Peyer's patch (tissue), 4 donors: ENCODE measurements around the gene ECHS1. TPM values are rescaled to one million over a fixed set of nuclear protein-coding genes. Genes with fewer than 3 reads are reported as not detected.

Experiments used
- DNase-seq, 3 donors: peaks; one replicate each; pipeline ENCODE4 v3.0.0-alpha.2; 2017 to 2019
- H3K27ac ChIP-seq, 4 donors: fragments of 200-600 bp; sonication (generic); one replicate each; pipeline ENCODE4 v1.5.1; 2016 to 2019
- H3K27me3 ChIP-seq, 2 donors: fragments of 200-600 bp; sonication (generic); one replicate each; pipeline ENCODE4 v1.5.1; 2019
- H3K36me3 ChIP-seq, 3 donors: fragments of 200-600 bp; sonication (generic); one replicate each; pipeline ENCODE4 v1.5.1; 2016 to 2019
- H3K4me1 ChIP-seq, 4 donors: fragments of 200-600 bp; sonication (generic); one replicate each; pipeline ENCODE4 v1.5.1; 2016 to 2019
- H3K4me3 ChIP-seq, 4 donors: fragments of 200-600 bp; sonication (generic); 1 replicate in 3 of 4; 2 replicates in 1 of 4; pipeline ENCODE4 v1.5.1; 2016 to 2019; ENCODE audit warnings: mild to moderate bottlenecking in 1 of 4
- H3K9me3 ChIP-seq, 4 donors: fragments of 200-600 bp; sonication (generic); one replicate each; pipeline ENCODE4 v1.5.1; 2016 to 2019; ENCODE audit warnings: mild to moderate bottlenecking in 1 of 4
- POLR2A ChIP-seq, 2 donors: fragments of 450-650 bp; IDR thresholded peaks; one replicate each; pipeline ENCODE4 v1.5.1; 2017; ENCODE audit warnings: antibody characterized with exemption in 2 of 2, mild to moderate bottlenecking in 2 of 2, moderate library complexity in 2 of 2
- total RNA-seq, 4 donors: library from RNA; depleted of rRNA; stranded (reverse); fragments of >200 nt; gene quantifications; one replicate each; pipeline ENCODE4 v1.1.0, GENCODE V29; 2016
- TF ChIP-seq, protein P1 (sequence below), 6 experiments: fragments of 450-650 bp in 4 of 6; fragments of 200-600 bp in 2 of 6; sonication (generic) in 1 of 6; IDR thresholded peaks; one replicate each; pipeline ENCODE4 v1.5.1; 2017 to 2019; ENCODE audit warnings: antibody characterized with exemption in 6 of 6, mild to moderate bottlenecking in 3 of 6, moderate library complexity in 1 of 6

Gene ECHS1
- total RNA-seq, 4 donors from 2014 or later: 87.5 to 211 (median 172) TPM

DNA sequence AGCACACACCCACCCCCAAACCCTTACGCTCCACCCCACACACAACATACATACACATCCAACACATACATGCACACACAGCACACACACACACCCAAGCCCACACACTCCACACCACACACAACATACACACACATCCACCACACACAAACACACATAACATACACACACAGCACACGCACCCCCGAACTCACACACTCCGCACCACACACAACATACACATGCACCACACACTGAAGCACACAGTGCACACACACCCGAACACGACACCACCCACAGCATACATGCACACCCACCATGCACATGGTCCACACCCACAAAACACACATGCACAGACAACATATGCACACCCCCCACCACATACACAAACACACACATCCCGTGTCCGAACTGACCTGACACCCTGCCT lies 24.0 kb downstream of the ECHS1 start:
- H3K4me1 ChIP-seq: peaks cover 0 to 16% (median 0%) of the 10 kb centered on the region in 4 donors
- peak overlapping the region in 2 of 4 donors; percentile 14 to 57 for H3K4me3 ChIP-seq
- no peaks in the 10 kb centered on the region for H3K27me3 ChIP-seq
- peaks cover 0 to 17% (median 0%) of the 10 kb centered on the region in 3 donors for H3K36me3 ChIP-seq
- TF ChIP-seq POLR2A (IDR thresholded peaks at IDR 0.05): no peak
- TF ChIP-seq, protein P1, sequence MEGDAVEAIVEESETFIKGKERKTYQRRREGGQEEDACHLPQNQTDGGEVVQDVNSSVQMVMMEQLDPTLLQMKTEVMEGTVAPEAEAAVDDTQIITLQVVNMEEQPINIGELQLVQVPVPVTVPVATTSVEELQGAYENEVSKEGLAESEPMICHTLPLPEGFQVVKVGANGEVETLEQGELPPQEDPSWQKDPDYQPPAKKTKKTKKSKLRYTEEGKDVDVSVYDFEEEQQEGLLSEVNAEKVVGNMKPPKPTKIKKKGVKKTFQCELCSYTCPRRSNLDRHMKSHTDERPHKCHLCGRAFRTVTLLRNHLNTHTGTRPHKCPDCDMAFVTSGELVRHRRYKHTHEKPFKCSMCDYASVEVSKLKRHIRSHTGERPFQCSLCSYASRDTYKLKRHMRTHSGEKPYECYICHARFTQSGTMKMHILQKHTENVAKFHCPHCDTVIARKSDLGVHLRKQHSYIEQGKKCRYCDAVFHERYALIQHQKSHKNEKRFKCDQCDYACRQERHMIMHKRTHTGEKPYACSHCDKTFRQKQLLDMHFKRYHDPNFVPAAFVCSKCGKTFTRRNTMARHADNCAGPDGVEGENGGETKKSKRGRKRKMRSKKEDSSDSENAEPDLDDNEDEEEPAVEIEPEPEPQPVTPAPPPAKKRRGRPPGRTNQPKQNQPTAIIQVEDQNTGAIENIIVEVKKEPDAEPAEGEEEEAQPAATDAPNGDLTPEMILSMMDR (IDR thresholded peaks at IDR 0.05): no peak
- H3K27ac ChIP-seq: peak overlapping the region in 1 of 4 donors; percentile 28
- no peak for DNase-seq
- H3K9me3 ChIP-seq: no peaks in the 10 kb centered on the region

- H3K27me3 ChIP-seq: no peaks in the 10 kb centered on the region
- H3K4me1 ChIP-seq: peaks cover 0 to 21% (median 0%) of the 10 kb centered on the region in 4 donors
- H3K27ac ChIP-seq: peak overlapping the region in 3 of 4 donors; percentile 87 to 96 (median 90)
- peak in 2 of 3 donors; percentile 84 to 88 for DNase-seq
- peak overlapping the region in 3 of 4 donors; percentile 28 to 68 (median 57) for H3K4me3 ChIP-seq
- no peaks in the 10 kb centered on the region for H3K9me3 ChIP-seq
- TF ChIP-seq POLR2A (IDR thresholded peaks at IDR 0.05): peak; percentile 35 to 55
- TF ChIP-seq, protein P1 (IDR thresholded peaks at IDR 0.05): peak in 2 of 6 experiments; percentile 34 to 51
- H3K36me3 ChIP-seq: peaks cover 0 to 17% (median 0%) of the 10 kb centered on the region in 3 donors
Observed at GRCh38 chr10:133347710-133348517, 25.2 kb downstream of the ECHS1 start.

- Histone ChIP-seq H3K27ac (peak overlapping the region in 1 of 4 donors; percentile 23), H3K4me3 (no peak overlapping the region), H3K27me3 (no peaks in the 10 kb centered on the region), H3K36me3 (peaks cover 0 to 6% (median 0%) of the 10 kb centered on the region in 3 donors), H3K4me1 (peaks cover 0 to 21% (median 0%) of the 10 kb centered on the region in 4 donors), H3K9me3 (no peaks in the 10 kb centered on the region)
- no peak for TF ChIP-seq POLR2A (IDR thresholded peaks at IDR 0.05)
- TF ChIP-seq, protein P1 (IDR thresholded peaks at IDR 0.05): no peak
- no peak for DNase-seq
Observed at GRCh38 chr10:133346413-133346812, 26.7 kb downstream of the ECHS1 start.

- no peak for DNase-seq
- H3K9me3 ChIP-seq: no peaks in the 10 kb centered on the region
- no peaks in the 10 kb centered on the region for H3K36me3 ChIP-seq
- H3K27ac ChIP-seq: no peak overlapping the region
- no peaks in the 10 kb centered on the region for H3K27me3 ChIP-seq
- TF ChIP-seq, protein P1 (IDR thresholded peaks at IDR 0.05): no peak
- no peak for TF ChIP-seq POLR2A (IDR thresholded peaks at IDR 0.05)
- peaks cover 0 to 21% (median 0%) of the 10 kb centered on the region in 4 donors for H3K4me1 ChIP-seq
- no peak overlapping the region for H3K4me3 ChIP-seq
Observed at GRCh38 chr10:133344236-133344635, 28.9 kb downstream of the ECHS1 start.

GRCh38 chr10:133343558-133343957 lies 29.6 kb downstream of the ECHS1 start:
- Histone ChIP-seq H3K4me1 (peaks cover 0 to 14% (median 0%) of the 10 kb centered on the region in 4 donors), H3K27me3 (no peaks in the 10 kb centered on the region), H3K36me3 (no peaks in the 10 kb centered on the region), H3K4me3 (peak overlapping the region in 1 of 4 donors; percentile 23), H3K9me3 (no peaks in the 10 kb centered on the region), H3K27ac (peak overlapping the region in 2 of 4 donors; percentile 41 to 74)
- TF ChIP-seq, protein P1 (IDR thresholded peaks at IDR 0.05): no peak
- no peak for TF ChIP-seq POLR2A (IDR thresholded peaks at IDR 0.05)
- peak in 1 of 3 donors; percentile 73 for DNase-seq
